Stomach smooth muscle (tissue), 2 donors: Measurements from ENCODE around the gene ANKRD29.
"Not testable (repeated sequence)": the region's sequence is repeated elsewhere in the genome, so short reads cannot be mapped to it uniquely, and the experiment has no call there.

Source experiments
- H3K27ac ChIP-seq: one replicate; pipeline ENCODE4 v1.7.0; 2013; ENCODE audit warnings: mild to moderate bottlenecking, low read length, inconsistent platforms
- H3K27me3 ChIP-seq, 2 donors: one replicate each; pipeline ENCODE4 v1.7.0; 2013; ENCODE audit warnings: low read length in 2 of 2; ENCODE audit not compliant: insufficient read depth in 2 of 2, control insufficient read depth in 1 of 2
- H3K36me3 ChIP-seq, 2 donors: one replicate each; pipeline ENCODE4 v1.7.0; 2013; ENCODE audit warnings: low read length in 2 of 2; ENCODE audit not compliant: control insufficient read depth in 2 of 2, insufficient read depth in 2 of 2
- H3K4me1 ChIP-seq: one replicate; pipeline ENCODE4 v1.7.0; 2013; ENCODE audit warnings: low read length; ENCODE audit not compliant: control insufficient read depth, insufficient read depth
- H3K4me3 ChIP-seq, 2 donors: one replicate each; pipeline ENCODE4 v1.7.0; 2013; ENCODE audit warnings: low read length in 2 of 2
- H3K9ac ChIP-seq, 2 donors: one replicate each; pipeline ENCODE4 v1.7.0; 2013; ENCODE audit warnings: low read length in 2 of 2, mild to moderate bottlenecking in 1 of 2
- H3K9me3 ChIP-seq, 2 donors: one replicate each; pipeline ENCODE4 v1.7.0; 2013; ENCODE audit warnings: low read length in 2 of 2; ENCODE audit not compliant: control insufficient read depth in 2 of 2
- donor health status: healthy.
- donor health status: Pancreatic carcinoma.

Gene ANKRD29

GRCh38 chr18:23580677-23581367, 81.9 kb downstream of the ANKRD29 start:
- H3K4me1 ChIP-seq = peaks cover 17% of the 10 kb centered on the region

GRCh38 chr18:23578891-23579653, 83.6 kb downstream of the ANKRD29 start:
- Histone ChIP-seq H3K9ac (no peak overlapping the region), H3K9me3 (no peaks in the 10 kb centered on the region), H3K4me3 (no peak overlapping the region), H3K27ac (no peak overlapping the region), H3K4me1 (peaks cover 7% of the 10 kb centered on the region), H3K27me3 (no peaks in the 10 kb centered on the region), H3K36me3 (peaks cover 0 to 10% of the 10 kb centered on the region in 2 donors)

More at GRCh38 chr18:23580677-23581367, 81.9 kb downstream of the ANKRD29 start:
- no peak overlapping the region for H3K4me3 ChIP-seq
- no peaks in the 10 kb centered on the region for H3K9me3 ChIP-seq
- no peak overlapping the region for H3K27ac ChIP-seq
- no peaks in the 10 kb centered on the region for H3K27me3 ChIP-seq
- H3K9ac ChIP-seq = no peak overlapping the region
- H3K36me3 ChIP-seq = peaks cover 0 to 6% of the 10 kb centered on the region in 2 donors

- Histone ChIP-seq H3K27me3 (no peaks in the 10 kb centered on the region), H3K4me1 (peaks cover 2% of the 10 kb centered on the region), H3K36me3 (peaks cover 3 to 10% of the 10 kb centered on the region in 2 donors), H3K9me3 (no peaks in the 10 kb centered on the region), H3K9ac (no peak overlapping the region), H3K4me3 (no peak overlapping the region), H3K27ac (no peak overlapping the region)
These were observed 84.5 kb downstream of the ANKRD29 start for GRCh38 chr18:23578067-23578701.

DNA sequence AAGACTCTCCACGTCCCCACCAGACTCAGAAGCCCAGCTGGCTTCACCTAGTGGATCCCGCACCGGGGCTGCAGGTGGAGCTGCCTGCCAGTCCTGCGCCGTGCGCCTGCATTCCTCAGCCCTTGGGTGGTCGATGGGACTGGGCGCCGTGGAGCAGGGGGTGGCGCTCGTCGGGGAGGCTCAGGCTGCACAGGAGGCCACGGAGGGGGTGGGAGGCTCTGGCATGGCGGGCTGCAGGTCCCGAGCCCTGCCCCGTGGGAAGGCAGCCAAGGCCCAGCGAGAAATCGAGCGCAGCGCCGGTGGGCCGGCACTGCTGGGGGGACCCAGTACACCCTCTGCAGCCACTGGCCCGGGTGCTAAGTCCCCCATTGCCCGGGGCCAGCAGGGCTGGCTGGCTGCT, 85.2 kb downstream of the ANKRD29 start:
- not testable (repeated sequence) for H3K9me3 ChIP-seq, H3K4me3 ChIP-seq, H3K36me3 ChIP-seq, H3K9ac ChIP-seq, H3K4me1 ChIP-seq, H3K27ac ChIP-seq, H3K27me3 ChIP-seq

DNA sequence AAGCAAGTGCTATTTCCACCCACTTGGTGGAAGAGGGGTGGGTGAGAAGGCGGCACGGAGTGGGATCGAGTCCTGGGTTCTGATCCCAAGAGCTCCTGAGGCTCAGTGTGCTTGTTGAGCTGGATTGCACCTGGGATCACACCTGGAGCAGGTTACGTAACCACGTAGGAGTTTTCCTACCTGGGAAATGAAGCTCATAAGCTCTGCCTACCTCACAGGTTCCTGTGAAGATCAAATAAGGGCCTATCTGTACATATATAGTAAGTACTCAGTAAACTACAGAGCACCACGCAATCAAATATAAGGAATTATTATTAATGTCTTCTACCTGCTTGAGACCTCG, 87.4 kb downstream of the ANKRD29 start:
- H3K9ac ChIP-seq = no peak overlapping the region
- no peaks in the 10 kb centered on the region for H3K27me3 ChIP-seq
- H3K27ac ChIP-seq = no peak overlapping the region
- H3K36me3 ChIP-seq = peaks cover 11 to 15% of the 10 kb centered on the region in 2 donors
- H3K4me1 ChIP-seq = peaks cover 2% of the 10 kb centered on the region
- H3K4me3 ChIP-seq = no peak overlapping the region
- H3K9me3 ChIP-seq = no peaks in the 10 kb centered on the region

DNA sequence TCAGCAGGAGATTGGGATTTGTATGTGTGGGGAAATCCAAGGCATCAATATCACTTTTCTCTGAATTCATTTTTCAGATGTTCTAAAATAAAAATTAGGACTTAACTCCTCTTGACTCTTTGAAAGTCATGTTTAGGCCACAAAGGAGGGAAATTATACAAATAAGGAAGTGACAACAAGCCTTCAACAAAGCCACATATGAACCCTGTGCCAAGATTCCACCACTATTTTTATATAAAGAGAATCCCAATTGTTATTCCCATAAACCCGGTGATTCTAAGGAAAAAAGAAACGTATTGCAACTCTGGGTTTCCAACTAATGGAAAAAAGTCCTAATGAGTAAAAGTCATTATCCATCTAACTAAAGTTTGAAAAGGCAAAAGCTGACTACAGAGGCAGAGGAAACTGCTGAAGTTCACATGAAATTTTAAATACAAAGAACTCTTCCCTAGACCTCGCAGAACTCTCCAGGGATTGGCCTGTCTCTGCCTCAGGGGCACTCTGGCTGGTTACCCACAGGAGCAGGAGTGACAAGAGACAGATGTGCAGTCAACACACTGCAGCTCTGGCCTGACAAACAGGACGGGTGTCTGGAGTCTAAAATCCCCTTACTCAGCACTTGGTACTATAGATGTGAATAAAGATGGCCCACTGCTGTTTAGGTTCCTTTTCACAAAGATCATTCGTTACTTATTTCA, 88.0 kb downstream of the ANKRD29 start:
- Histone ChIP-seq H3K4me1 (peaks cover 2% of the 10 kb centered on the region), H3K27me3 (no peaks in the 10 kb centered on the region), H3K9ac (no peak overlapping the region), H3K36me3 (peaks cover 11 to 17% of the 10 kb centered on the region in 2 donors), H3K9me3 (no peaks in the 10 kb centered on the region), H3K4me3 (no peak overlapping the region), H3K27ac (no peak overlapping the region)

- Histone ChIP-seq H3K9me3 (no peaks in the 10 kb centered on the region), H3K27me3 (no peaks in the 10 kb centered on the region), H3K4me3 (no peak overlapping the region), H3K4me1 (peaks cover 2% of the 10 kb centered on the region), H3K27ac (no peak overlapping the region), H3K36me3 (peaks cover 11 to 17% of the 10 kb centered on the region in 2 donors), H3K9ac (no peak overlapping the region)
These were observed 88.9 kb downstream of the ANKRD29 start for GRCh38 chr18:23573626-23574431.

- no peak overlapping the region for H3K27ac ChIP-seq
- peaks cover 15 to 24% of the 10 kb centered on the region in 2 donors for H3K36me3 ChIP-seq
- no peak overlapping the region for H3K4me3 ChIP-seq
- peaks cover 2% of the 10 kb centered on the region for H3K4me1 ChIP-seq
- no peaks in the 10 kb centered on the region for H3K27me3 ChIP-seq
- no peak overlapping the region for H3K9ac ChIP-seq
- no peaks in the 10 kb centered on the region for H3K9me3 ChIP-seq
These were observed 89.7 kb downstream of the ANKRD29 start for GRCh38 chr18:23573020-23573419.

DNA sequence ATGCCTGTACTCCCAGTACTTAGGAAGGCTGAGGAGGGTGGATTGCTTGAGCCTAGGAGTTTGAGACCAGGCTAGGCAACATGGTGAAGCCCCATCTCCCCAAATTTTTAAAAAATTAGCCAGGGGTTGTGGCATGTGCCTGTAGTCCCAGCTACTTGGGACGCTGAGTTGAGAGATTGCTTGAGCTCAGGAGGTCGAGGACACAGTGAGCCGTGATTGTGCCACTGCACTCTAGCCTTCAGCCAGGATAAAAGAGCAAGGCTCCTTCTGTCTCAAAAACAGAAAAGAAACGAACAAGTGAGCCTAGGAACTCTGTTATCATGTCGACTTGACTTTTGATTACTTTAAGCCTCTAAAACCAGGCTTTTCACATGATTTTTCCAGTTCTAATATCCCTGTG, 90.1 kb downstream of the ANKRD29 start:
- Histone ChIP-seq H3K4me3 (no peak overlapping the region), H3K27ac (no peak overlapping the region), H3K36me3 (peaks cover 17 to 26% of the 10 kb centered on the region in 2 donors), H3K9ac (no peak overlapping the region), H3K4me1 (peaks cover 2% of the 10 kb centered on the region), H3K27me3 (no peaks in the 10 kb centered on the region), H3K9me3 (no peaks in the 10 kb centered on the region)

DNA sequence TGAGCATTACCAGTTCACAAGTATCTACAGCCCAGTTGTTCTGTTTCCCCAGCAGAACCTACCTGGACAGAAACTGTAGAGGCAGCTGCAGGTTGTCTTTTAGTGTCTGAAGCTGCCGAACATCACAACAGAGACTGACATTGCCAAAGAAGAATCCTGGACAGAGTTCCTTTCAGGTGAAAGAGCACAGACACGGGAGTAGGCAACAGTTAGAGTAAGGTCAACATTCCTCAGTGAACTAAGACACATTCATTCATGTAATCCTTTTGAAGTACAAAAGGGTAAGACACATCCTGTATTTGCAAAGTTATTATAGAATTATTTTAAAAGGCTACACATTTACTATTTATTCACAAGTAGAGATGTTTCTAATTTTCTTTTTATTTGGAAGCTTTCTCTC, 90.7 kb downstream of the ANKRD29 start:
- no peak overlapping the region for H3K9ac ChIP-seq
- no peaks in the 10 kb centered on the region for H3K9me3 ChIP-seq
- H3K36me3 ChIP-seq = peaks cover 22 to 30% of the 10 kb centered on the region in 2 donors
- H3K4me1 ChIP-seq = peaks cover 2% of the 10 kb centered on the region
- H3K27ac ChIP-seq = no peak overlapping the region
- no peaks in the 10 kb centered on the region for H3K27me3 ChIP-seq
- H3K4me3 ChIP-seq = no peak overlapping the region
